GM23338 (cell line): ENCODE measurements around the gene YTHDF2. TPM values are rescaled to one million over a fixed set of nuclear protein-coding genes. Genes with fewer than 3 reads are reported as not detected.

Source experiments
- ETS1 ChIP-seq: IDR thresholded peaks from 2 replicates; pipeline ENCODE4 v1.6.1; 2016; ENCODE audit warnings: antibody characterized with exemption
- EZH2 ChIP-seq: fragments of 200-600 bp; sonication (generic); IDR thresholded peaks from one replicate; pipeline ENCODE4 v1.8.0; 2017; ENCODE audit warnings: antibody characterized with exemption, mild to moderate bottlenecking, low read depth; ENCODE audit not compliant: unreplicated experiment
- EZH2phosphoT487 ChIP-seq: fragments of 200-600 bp; sonication (generic); IDR thresholded peaks from one replicate; pipeline ENCODE4 v1.8.1; 2018; ENCODE audit warnings: antibody characterized with exemption; ENCODE audit not compliant: unreplicated experiment
- JUNB ChIP-seq: IDR thresholded peaks from one replicate; pipeline ENCODE4 v1.6.1; 2016; ENCODE audit warnings: antibody characterized with exemption; ENCODE audit not compliant: unreplicated experiment
- NANOG ChIP-seq: IDR thresholded peaks from 2 replicates; pipeline ENCODE4 v1.6.1; 2016; ENCODE audit warnings: antibody characterized with exemption, borderline replicate concordance
- POLR2AphosphoS5 ChIP-seq: IDR thresholded peaks from 2 replicates; pipeline ENCODE4 v1.6.1; 2016; ENCODE audit warnings: antibody characterized with exemption, low read depth
- REST ChIP-seq: IDR thresholded peaks from one replicate; pipeline ENCODE4 v1.6.1; 2018; ENCODE audit warnings: antibody characterized with exemption; ENCODE audit not compliant: unreplicated experiment
- STAT1 ChIP-seq: IDR thresholded peaks from one replicate; pipeline ENCODE4 v1.6.1; 2016; ENCODE audit warnings: antibody characterized with exemption; ENCODE audit not compliant: unreplicated experiment
- ZNF114 ChIP-seq: fragments of 250-450 bp; sonication (Bioruptor Pico); IDR thresholded peaks from 2 replicates; pipeline ENCODE4 v1.5.0; 2020; ENCODE audit warnings: mild to moderate bottlenecking, moderate library complexity
- ZNF331 ChIP-seq: fragments of 250-450 bp; sonication (Bioruptor Pico); IDR thresholded peaks from 2 replicates; pipeline ENCODE4 v1.5.0; 2020; ENCODE audit warnings: low read depth, mild to moderate bottlenecking, moderate library complexity
- ZNF462 ChIP-seq: fragments of 250-450 bp; sonication (Bioruptor Pico); IDR thresholded peaks from 2 replicates; pipeline ENCODE4 v1.5.0; 2020; ENCODE audit warnings: mild to moderate bottlenecking, moderate library complexity
- polyA plus RNA-seq: library from polyadenylated mRNA; unstranded; fragments of >200 nt; fragmentation: Nextera tagmentation; extraction: Ambion mirVana; gene quantifications from 2 replicates; pipeline ENCODE4 v1.2.1, GENCODE V29; 2016
- total RNA-seq: library from RNA; depleted of rRNA; stranded (reverse); fragments of >200 nt; shearing (Covaris generic); gene quantifications from 2 replicates; pipeline ENCODE4 v1.2.3, GENCODE V29; 2014

The YTHDF2 gene
- total and polyA plus RNA-seq, 2 experiments from 2014 or later = 130 to 169 TPM

GRCh38 chr1:28779751-28780408 is 43.1 kb downstream of the YTHDF2 start (continued):
- TF ChIP-seq ZNF462 (CRISPR knock-in tag) (no peak), ZNF114 (CRISPR knock-in tag) (no peak), REST (no peak), EZH2phosphoT487 (no peak), NANOG (no peak), JUNB (no peak), ZNF331 (CRISPR knock-in tag) (no peak), ETS1 (no peak), STAT1 (no peak), EZH2 (no peak), POLR2AphosphoS5 (no peak)
